Tibial nerve (tissue), 4 donors: Measurements from ENCODE around the gene PROX1.

Experiments used
- CTCF ChIP-seq, 5 experiments: fragments of 200-600 bp in 3 of 5; fragments of 450-650 bp in 2 of 5; sonication (generic) in 3 of 5; IDR thresholded peaks; one replicate each; pipeline ENCODE4 v1.5.1; 2016 to 2019; ENCODE audit warnings: antibody characterized with exemption in 5 of 5, mild to moderate bottlenecking in 3 of 5, moderate library complexity in 2 of 5
- EP300 ChIP-seq, 2 donors: sonication (generic); formaldehyde crosslinking; IDR thresholded peaks; one replicate each; pipeline ENCODE4 v1.6.1; 2017; ENCODE audit warnings: antibody characterized with exemption in 2 of 2, mild to moderate bottlenecking in 1 of 2
- POLR2A ChIP-seq, 2 donors: fragments of 450-650 bp; IDR thresholded peaks; one replicate each; pipeline ENCODE4 v1.6.1; 2017; ENCODE audit warnings: antibody characterized with exemption in 2 of 2, mild to moderate bottlenecking in 2 of 2, moderate library complexity in 2 of 2

DNA sequence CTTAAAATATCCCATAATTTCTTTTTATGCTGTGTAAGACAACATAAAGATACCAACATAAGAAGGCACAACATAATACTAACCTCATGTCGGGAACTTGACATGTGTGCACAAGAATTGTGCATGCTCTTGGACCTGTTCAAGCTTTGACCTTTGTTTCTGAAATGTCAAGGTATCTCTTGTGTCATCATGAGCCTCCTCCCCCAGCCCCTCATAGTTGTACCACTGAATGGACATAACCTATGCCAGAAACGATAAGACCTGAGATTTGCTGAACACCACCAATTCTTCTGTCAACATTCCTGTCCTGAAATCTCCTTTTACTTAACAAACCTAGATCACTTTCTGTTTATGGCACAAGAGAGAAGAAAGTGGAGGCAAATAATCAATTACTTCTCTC, 29.4 kb upstream of the PROX1 start:
- no peak for TF ChIP-seq POLR2A (IDR thresholded peaks at IDR 0.05)
- no peak for TF ChIP-seq CTCF (IDR thresholded peaks at IDR 0.05)
- no peak for TF ChIP-seq EP300 (IDR thresholded peaks at IDR 0.05)
